HepG2 (cell line): Measurements from ENCODE around the gene TEX261. TPM values are rescaled to one million over a fixed set of nuclear protein-coding genes. Genes with fewer than 3 reads are reported as not detected.
A peak's percentile ranks its signal among the peaks of the same experiment; 100 is the strongest.
"Not testable (repeated sequence)": the region's sequence is repeated elsewhere in the genome, so short reads cannot be mapped to it uniquely, and the experiment has no call there.

Experiments
- ATAC-seq: fragments of 200-7000 bp; cut with Tn5 transposase; 3 replicates; pipeline ENCODE4 v1.9.1; 2020; ENCODE audit warnings: mild to moderate bottlenecking, moderate library complexity
- BruUV-seq: library from RNA; stranded (reverse); fragments of 400-500 nt; replicated peaks from 2 replicates; lab custom pipeline; 2021; lab: Mats Ljungman, UMichigan
- CTCF ChIA-PET: fragments of 300-600 bp; formaldehyde crosslinking; extraction: SDS; loops from one replicate; lab custom pipeline; 2021; ENCODE audit warnings: low total read pairs, inconsistent platforms, low intra/inter-chr PET ratio; lab: Yijun Ruan, JAX
- POLR2A ChIA-PET: fragments of 350-600 bp; sonication (Branson Sonifier 250); formaldehyde crosslinking; loops from one replicate; lab custom pipeline; 2020; ENCODE audit warnings: antibody characterized with exemption, inconsistent platforms; lab: Yijun Ruan, JAX
- DNase-seq: peaks from one replicate; pipeline ENCODE4 v3.0.0-alpha.2; 2015; ENCODE audit warnings: low spot score
- FAIRE-seq: peaks from 3 replicates; lab custom pipeline; 2011; peaks lifted over from hg19 to GRCh38; lab: Jason Lieb, UNC
- H2AFZ ChIP-seq: one replicate; pipeline ENCODE4 v1.6.1; 2011; ENCODE audit warnings: low read length, inconsistent platforms
- H3K27ac ChIP-seq: fragments of 300-600 bp; 3 replicates; pipeline ENCODE4 v1.8.0; 2011; ENCODE audit warnings: mixed run types, mild to moderate bottlenecking, mixed read lengths, low read length, inconsistent platforms; ENCODE audit not compliant: insufficient read depth; ENCODE audit errors: extremely low read length
- H3K27me3 ChIP-seq, 2 experiments: fragments of 200-600 bp in 1 of 2; 2 replicates in 1 of 2; 3 replicates in 1 of 2; pipeline versions ENCODE4 v1.6.0 to v1.8.0; 2011; ENCODE audit warnings: low read length in 2 of 2, mild to moderate bottlenecking in 2 of 2, moderate library complexity in 2 of 2, inconsistent platforms in 1 of 2; ENCODE audit not compliant: insufficient read depth in 2 of 2, control insufficient read depth in 1 of 2
- H3K36me3 ChIP-seq, 2 experiments: fragments of 200-600 bp in 1 of 2; replicated peaks in 1 of 2; 2 replicates in 1 of 2; 3 replicates in 1 of 2; pipeline versions ENCODE4 v1.5.1 to v1.8.0; 2011; ENCODE audit warnings: low read length in 2 of 2, inconsistent platforms in 1 of 2; ENCODE audit not compliant: insufficient read depth in 2 of 2, control insufficient read depth in 1 of 2
- H3K4me1 ChIP-seq: 2 replicates; pipeline ENCODE4 v1.5.1; 2012; ENCODE audit warnings: low read length, inconsistent platforms; ENCODE audit not compliant: insufficient read depth
- H3K4me2 ChIP-seq: 2 replicates; pipeline ENCODE4 v1.6.0; 2011; ENCODE audit warnings: low read depth, low read length, inconsistent platforms
- H3K4me3 ChIP-seq, 3 experiments: fragments of 200-600 bp in 1 of 3; sonication (generic), shearing (Covaris generic) in 1 of 3; replicated peaks in 1 of 3; 2 replicates each; pipeline ENCODE4 v1.5.1; 2011 to 2016; ENCODE audit warnings: low read length in 3 of 3, inconsistent platforms in 2 of 3, low read depth in 2 of 3, mild to moderate bottlenecking in 2 of 3, control low read depth in 1 of 3, mixed read lengths in 1 of 3; ENCODE audit not compliant: insufficient read depth in 1 of 3
- H3K79me2 ChIP-seq: one replicate; pipeline ENCODE4 v1.6.1; 2011; ENCODE audit warnings: low read length, inconsistent platforms; ENCODE audit not compliant: insufficient read depth
- H3K9ac ChIP-seq: 2 replicates; pipeline ENCODE4 v1.6.0; 2011; ENCODE audit warnings: mild to moderate bottlenecking, low read depth, low read length, inconsistent platforms; ENCODE audit not compliant: insufficient read depth
- H3K9me3 ChIP-seq: 2 replicates; pipeline ENCODE4 v1.5.1; 2012; ENCODE audit warnings: mild to moderate bottlenecking, low read length
- H4K20me1 ChIP-seq: 2 replicates; pipeline ENCODE4 v1.6.0; 2011; ENCODE audit warnings: inconsistent platforms, mild to moderate bottlenecking, low read length, moderate library complexity; ENCODE audit not compliant: insufficient read depth
- ATF2 ChIP-seq: sonication (generic); formaldehyde crosslinking; IDR thresholded peaks from 2 replicates; pipeline ENCODE4 v1.4.0; 2020; ENCODE audit warnings: missing genetic modification reagents
- FOXM1 ChIP-seq: sonication (generic); formaldehyde crosslinking; IDR thresholded peaks from 2 replicates; pipeline ENCODE4 v1.5.0; 2020; ENCODE audit warnings: missing genetic modification reagents
- GTF2F1 ChIP-seq: fragments of 150-350 bp; IDR thresholded peaks from 2 replicates; pipeline ENCODE4 v1.6.1; 2014; ENCODE audit warnings: low read length
- NCOA2 ChIP-seq: sonication (generic); formaldehyde crosslinking; IDR thresholded peaks from 2 replicates; pipeline ENCODE4 v1.8.0; 2022; ENCODE audit warnings: inconsistent platforms
- NRL ChIP-seq: sonication (generic); formaldehyde crosslinking; IDR thresholded peaks from 2 replicates; pipeline ENCODE4 v1.5.0; 2020; ENCODE audit warnings: missing genetic modification reagents, mild to moderate bottlenecking, moderate library complexity, borderline replicate concordance
- RFX1 ChIP-seq: fragments of 450-650 bp; IDR thresholded peaks from 2 replicates; pipeline ENCODE4 v1.6.1; 2017
- ZNF597 ChIP-seq: sonication (generic); formaldehyde crosslinking; IDR thresholded peaks from 2 replicates; pipeline ENCODE4 v1.5.0; 2020; ENCODE audit warnings: missing genetic modification reagents
- ZNF777 ChIP-seq: sonication (generic); formaldehyde crosslinking; IDR thresholded peaks from 2 replicates; pipeline ENCODE4 v1.4.0; 2020; ENCODE audit warnings: missing genetic modification reagents
- WGBS: methylation state at CpG from one replicate; pipeline ENCODE4 v1.1.6; 2017; ENCODE audit warnings: low lambda C conversion rate; 5-methylcytosine and 5-hydroxymethylcytosine counted together
- in situ Hi-C: cut with HindIII; loops from 2 replicates; pipeline ENCODE4 v1.10.0; 2017; ENCODE audit warnings: low pct_unique_long_range_greater_than_20kb; ENCODE audit not compliant: extremely low pct_ligation_motif_present
- intact Hi-C: fragments of 100-400 bp; cut with micrococcal nuclease; formaldehyde crosslinking; loops from one replicate; pipeline ENCODE4 v1.10.0; 2022; ENCODE audit not compliant: unreplicated experiment
- polyA plus RNA-seq, 8 experiments: library from polyadenylated mRNA; depleted of rRNA in 3 of 8; stranded (reverse) in 7 of 8; unstranded in 1 of 8; fragments of >200 nt; fragmentation: Illumina TruSeq in 4 of 8; extraction: Trizol in 4 of 8; gene quantifications; 2 replicates each; pipeline versions ENCODE4 v1.2.1 to v1.2.3, GENCODE V29; 2011 to 2016; ENCODE audit warnings: low read depth in 4 of 8, missing spikeins in 1 of 8, mixed read lengths in 1 of 8; ENCODE audit not compliant: insufficient read depth in 1 of 8
- total RNA-seq, 5 experiments: library from RNA; depleted of rRNA; stranded (reverse); fragments of >200 nt; fragmentation: Illumina TruSeq; extraction: Trizol; gene quantifications; 2 replicates each; pipeline ENCODE4 v1.2.3, GENCODE V29; 2016; ENCODE audit warnings: low read depth in 1 of 5
- TF ChIP-seq, protein P1 (sequence below): sonication (generic); formaldehyde crosslinking; IDR thresholded peaks from 2 replicates; pipeline ENCODE4 v1.4.0; 2020; ENCODE audit warnings: mild to moderate bottlenecking, missing genetic modification reagents

The TEX261 gene
- total and polyA plus RNA-seq, 2 of the 13 experiments (the other 11 are each of a cell fraction or from before 2014, with no cell fraction given), result 43.8 to 78.7 TPM

GRCh38 chr2:71000780-71001591 is 6.3 kb upstream of the TEX261 start (continued):
- TF ChIP-seq ATF2 (CRISPR knock-in tag), result peak; percentile 50; the same call in 1 of the 2 replicates
- no peak for TF ChIP-seq ZNF597
- no peak for TF ChIP-seq GTF2F1
- no peak for TF ChIP-seq FOXM1 (CRISPR knock-in tag)
- no peak for TF ChIP-seq RFX1
- no peak; the same call in 1 of the 2 replicates for TF ChIP-seq NCOA2

DNA sequence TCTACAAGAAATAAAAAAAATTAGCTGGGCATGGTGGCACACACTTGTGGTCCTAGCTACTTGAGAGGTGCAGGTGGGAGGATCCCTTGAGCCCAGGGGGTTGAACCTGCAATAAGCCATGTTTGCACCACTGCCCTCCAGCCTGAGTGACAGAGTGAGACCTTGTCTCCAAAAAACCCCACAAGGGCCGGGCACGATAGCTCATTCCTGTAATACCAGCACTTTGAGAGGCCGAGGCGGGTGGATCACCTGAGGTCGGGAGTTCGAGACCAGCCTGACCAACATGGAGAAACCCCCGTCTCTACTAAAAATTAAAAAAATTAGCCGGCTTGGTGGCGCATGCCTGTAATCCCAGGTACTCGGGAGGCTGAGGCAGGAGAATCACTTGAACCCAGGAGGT is 5.3 kb upstream of the TEX261 start:
- not testable (repeated sequence) for BruUV-seq, H3K27ac ChIP-seq, DNase-seq, H3K36me3 ChIP-seq, H3K79me2 ChIP-seq
- peak overlapping the region in 1 of 3 experiments; percentile 50; a peak in 2 of 6 replicates for H3K4me3 ChIP-seq
- H2AFZ ChIP-seq, result peak overlapping the region; percentile 96
- TF ChIP-seq ZNF777 (0 out of 2 replicates have a peak, but pooled peaks have one; percentile 3), NRL (CRISPR knock-in tag) (0 out of 2 replicates have a peak, but pooled peaks have one; percentile 34)
- TF ChIP-seq, protein P1, sequence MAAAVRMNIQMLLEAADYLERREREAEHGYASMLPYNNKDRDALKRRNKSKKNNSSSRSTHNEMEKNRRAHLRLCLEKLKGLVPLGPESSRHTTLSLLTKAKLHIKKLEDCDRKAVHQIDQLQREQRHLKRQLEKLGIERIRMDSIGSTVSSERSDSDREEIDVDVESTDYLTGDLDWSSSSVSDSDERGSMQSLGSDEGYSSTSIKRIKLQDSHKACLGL (CRISPR knock-in tag), result 0 out of 2 replicates have a peak, but pooled peaks have one; percentile 14
- TF ChIP-seq, all 625 proteins: peak for 3; not testable (repeated sequence) for 622
- H3K27me3 ChIP-seq, in situ Hi-C loops, CTCF ChIA-PET, H3K9ac ChIP-seq, H3K9me3 ChIP-seq, FAIRE-seq, ATAC-seq, intact Hi-C loops, H4K20me1 ChIP-seq: not testable (repeated sequence)
- peaks cover 61% of the 10 kb centered on the region for H3K4me1 ChIP-seq
- POLR2A ChIA-PET, result interaction anchor here (0.8 kb wide), 1 partner anchor 68 kb away, joined by 4 read pairs; no protein-coding TSS in a partner anchor
- H3K4me2 ChIP-seq, result peak overlapping the region; percentile 99
- 87% methylated on average over 10 of the region's 10 CpGs for WGBS
